Measurements from ENCODE around the gene SIRPG.

DNA sequence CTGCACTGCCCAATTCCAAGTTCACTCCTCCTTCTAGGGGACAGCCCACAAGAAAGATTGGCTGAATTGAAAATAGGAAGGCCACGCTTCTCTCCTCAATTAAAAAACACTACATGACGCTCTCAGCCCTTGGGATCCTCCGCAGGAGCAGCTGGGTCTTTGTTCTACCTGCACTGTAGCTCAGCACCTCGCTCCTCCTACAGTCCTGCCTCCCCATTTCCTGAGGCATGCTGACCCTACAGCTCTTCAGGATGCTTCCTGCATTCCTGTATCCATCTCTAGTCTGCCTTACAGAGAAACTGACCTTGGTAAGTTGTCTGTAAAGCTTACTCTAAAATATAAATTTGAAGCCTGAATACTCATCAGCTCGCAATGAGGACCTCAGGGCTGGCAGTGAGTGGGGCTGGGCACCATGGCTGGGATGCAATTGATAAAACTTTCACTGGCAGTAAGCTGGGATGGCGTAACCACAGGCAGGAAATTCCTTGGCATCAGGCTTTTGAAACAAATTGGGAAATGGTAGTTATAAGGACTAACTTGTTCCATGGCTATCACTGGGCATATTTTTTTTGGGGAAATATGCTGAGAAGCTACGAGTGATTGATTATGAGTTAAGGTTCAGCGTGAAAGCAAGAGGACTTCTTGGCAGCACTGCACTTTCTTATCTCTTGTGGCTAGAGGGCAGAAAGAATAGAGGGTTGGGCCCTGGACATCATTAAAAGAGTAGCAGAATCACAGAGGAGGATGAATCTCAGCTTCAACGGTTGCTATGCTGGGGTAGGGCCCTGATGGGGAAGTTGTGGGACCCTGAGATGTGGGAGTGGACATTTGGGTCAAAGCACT lies 26.0 kb downstream of the SIRPG start:
- TF ChIP-seq, protein P1, sequence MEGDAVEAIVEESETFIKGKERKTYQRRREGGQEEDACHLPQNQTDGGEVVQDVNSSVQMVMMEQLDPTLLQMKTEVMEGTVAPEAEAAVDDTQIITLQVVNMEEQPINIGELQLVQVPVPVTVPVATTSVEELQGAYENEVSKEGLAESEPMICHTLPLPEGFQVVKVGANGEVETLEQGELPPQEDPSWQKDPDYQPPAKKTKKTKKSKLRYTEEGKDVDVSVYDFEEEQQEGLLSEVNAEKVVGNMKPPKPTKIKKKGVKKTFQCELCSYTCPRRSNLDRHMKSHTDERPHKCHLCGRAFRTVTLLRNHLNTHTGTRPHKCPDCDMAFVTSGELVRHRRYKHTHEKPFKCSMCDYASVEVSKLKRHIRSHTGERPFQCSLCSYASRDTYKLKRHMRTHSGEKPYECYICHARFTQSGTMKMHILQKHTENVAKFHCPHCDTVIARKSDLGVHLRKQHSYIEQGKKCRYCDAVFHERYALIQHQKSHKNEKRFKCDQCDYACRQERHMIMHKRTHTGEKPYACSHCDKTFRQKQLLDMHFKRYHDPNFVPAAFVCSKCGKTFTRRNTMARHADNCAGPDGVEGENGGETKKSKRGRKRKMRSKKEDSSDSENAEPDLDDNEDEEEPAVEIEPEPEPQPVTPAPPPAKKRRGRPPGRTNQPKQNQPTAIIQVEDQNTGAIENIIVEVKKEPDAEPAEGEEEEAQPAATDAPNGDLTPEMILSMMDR (IDR thresholded peaks at IDR 0.05) = no peak
- TF ChIP-seq EZH2phosphoT487 (IDR thresholded peaks at IDR 0.05) (no peak), EZH2 (IDR thresholded peaks at IDR 0.05) (no peak)
